ENCODE measurements around the gene EYA2.

The EYA2 gene

DNA sequence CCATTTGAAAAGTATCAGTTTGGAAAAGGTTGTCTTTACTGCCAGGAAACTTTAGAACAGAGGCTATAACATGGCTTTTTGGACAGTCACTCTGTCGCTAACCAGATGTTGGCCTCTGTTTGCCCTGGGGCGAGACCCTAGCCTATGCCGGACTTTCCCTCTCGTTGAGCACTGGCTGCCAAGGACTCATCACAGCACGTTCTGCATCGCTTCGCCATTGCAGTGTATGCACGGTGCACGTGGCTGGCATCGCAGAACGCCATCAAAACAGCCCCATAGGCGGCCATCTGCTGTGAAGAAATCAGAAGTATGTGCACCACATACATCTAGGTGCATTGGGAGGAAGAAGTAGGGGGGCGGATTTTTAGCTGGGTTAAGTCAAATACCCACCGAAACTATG, 156.4 kb downstream of the EYA2 start:
- Histone ChIP-seq H3K27ac (no peak overlapping the region), H3K36me3 (ENCODE audit: insufficient read depth, low read length) (no peaks in the 10 kb centered on the region), H3K9me3 (ENCODE audit: low read depth, low read length) (no peaks in the 10 kb centered on the region), H3K9ac (ENCODE audit: insufficient read length) (no peak overlapping the region), H3K4me3 (no peak overlapping the region)
- TF ChIP-seq FOXP2 (optimal IDR thresholded peaks at IDR 0.05; ENCODE audit: control extremely low read depth, extremely low read length, insufficient read depth) (no peak), EZH2 (IDR thresholded peaks at IDR 0.05) (no peak), POLR2AphosphoS5 (IDR thresholded peaks at IDR 0.05; ENCODE audit: borderline replicate concordance, low read depth, low read length) (no peak)
- no peak for DNase-seq (ENCODE audit: low read depth, low spot score)

DNA sequence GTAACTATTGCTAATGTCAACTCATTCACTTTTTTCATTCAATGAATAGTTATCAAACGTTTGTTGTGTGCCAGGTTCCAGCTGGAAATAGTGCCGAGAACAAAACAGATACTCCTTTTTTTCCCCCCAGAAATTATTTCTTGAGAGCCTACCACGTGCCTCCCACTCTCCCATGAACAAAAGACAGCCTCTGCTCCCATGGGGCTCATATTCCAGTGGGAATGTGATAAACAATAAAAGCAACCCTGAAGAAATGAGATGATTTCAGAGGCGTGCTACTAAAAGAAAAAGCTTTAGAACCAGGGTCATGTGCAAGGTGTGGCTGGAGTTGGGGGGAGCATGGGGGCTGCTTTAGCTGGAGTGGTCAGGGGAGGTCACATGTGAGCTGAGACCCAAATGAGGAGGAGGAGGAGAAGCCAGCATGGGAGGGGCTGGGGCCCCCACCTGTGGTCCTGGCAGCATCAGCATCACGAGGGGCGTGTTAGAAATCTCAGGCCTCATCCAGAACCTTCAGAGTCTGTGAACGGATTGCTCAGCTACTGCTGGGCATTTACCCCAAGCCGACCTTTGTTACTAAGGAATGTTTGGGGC, 157.4 kb downstream of the EYA2 start:
- no peak for DNase-seq (ENCODE audit: low read depth, low spot score)

DNA sequence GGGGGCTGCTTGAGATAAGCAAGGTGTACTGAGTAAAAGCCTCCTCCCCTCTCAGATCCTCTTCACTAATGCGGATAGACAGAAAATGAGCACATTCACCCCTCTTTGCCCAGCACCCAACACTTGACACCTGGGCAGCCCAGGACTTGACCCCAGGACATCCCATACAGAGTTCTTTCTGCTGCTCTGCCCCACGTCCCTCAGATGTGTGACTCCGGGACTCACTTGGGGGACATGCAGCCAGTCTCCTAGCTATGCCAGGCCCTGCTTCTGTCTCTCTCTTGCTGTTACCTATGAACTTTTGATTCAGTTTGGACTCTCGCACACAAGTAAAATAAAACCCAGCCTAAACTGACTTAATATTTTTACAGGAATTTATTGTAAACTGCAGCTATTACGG, 159.9 kb downstream of the EYA2 start:
- Histone ChIP-seq H3K27ac (no peak overlapping the region), H3K4me3 (no peak overlapping the region), H3K9me3 (ENCODE audit: low read depth, low read length) (no peaks in the 10 kb centered on the region), H3K9ac (ENCODE audit: insufficient read length) (no peak overlapping the region), H3K36me3 (ENCODE audit: insufficient read depth, low read length) (no peaks in the 10 kb centered on the region)
- TF ChIP-seq FOXP2 (optimal IDR thresholded peaks at IDR 0.05; ENCODE audit: control extremely low read depth, extremely low read length, insufficient read depth): no peak
- DNase-seq (ENCODE audit: low read depth, low spot score): no peak

More for the DNA sequence above, 157.4 kb downstream of the EYA2 start:
- Histone ChIP-seq H3K9me3 (ENCODE audit: low read depth, low read length) (no peaks in the 10 kb centered on the region), H3K9ac (ENCODE audit: insufficient read length) (no peak overlapping the region), H3K4me3 (no peak overlapping the region), H3K27ac (no peak overlapping the region), H3K36me3 (ENCODE audit: insufficient read depth, low read length) (no peaks in the 10 kb centered on the region)
- TF ChIP-seq FOXP2 (optimal IDR thresholded peaks at IDR 0.05; ENCODE audit: control extremely low read depth, extremely low read length, insufficient read depth) (no peak), EZH2 (IDR thresholded peaks at IDR 0.05) (no peak), POLR2AphosphoS5 (IDR thresholded peaks at IDR 0.05; ENCODE audit: borderline replicate concordance, low read depth, low read length) (no peak)

DNA sequence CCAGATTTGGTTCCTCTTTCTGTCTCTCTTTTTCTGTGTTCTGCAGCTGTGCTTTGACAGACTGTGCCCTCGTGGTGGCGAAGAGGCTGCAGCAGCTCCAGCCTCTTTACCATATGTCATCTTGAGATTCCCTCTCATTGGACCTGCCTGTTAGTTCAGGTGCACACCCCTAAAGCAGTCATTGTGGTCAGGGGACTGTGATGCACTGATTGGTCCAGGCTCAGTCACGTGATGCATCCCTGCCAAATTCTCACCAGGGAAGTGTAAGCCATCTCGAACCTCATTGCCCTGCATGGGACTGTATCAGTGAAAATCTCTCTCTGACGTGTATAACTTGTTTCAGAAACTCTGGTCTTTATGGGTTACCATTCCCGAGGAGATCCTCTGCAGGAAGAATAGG, 160.3 kb downstream of the EYA2 start:
- no peak overlapping the region for H3K4me3 ChIP-seq
- no peaks in the 10 kb centered on the region for H3K36me3 ChIP-seq (ENCODE audit: insufficient read depth, low read length)
- no peak for DNase-seq (ENCODE audit: low read depth, low spot score)
- no peak overlapping the region for H3K27ac ChIP-seq
- no peak overlapping the region for H3K9ac ChIP-seq (ENCODE audit: insufficient read length)
- H3K9me3 ChIP-seq (ENCODE audit: low read depth, low read length): no peaks in the 10 kb centered on the region
- TF ChIP-seq POLR2AphosphoS5 (IDR thresholded peaks at IDR 0.05; ENCODE audit: borderline replicate concordance, low read depth, low read length): no peak
- TF ChIP-seq FOXP2 (optimal IDR thresholded peaks at IDR 0.05; ENCODE audit: control extremely low read depth, extremely low read length, insufficient read depth): no peak
- TF ChIP-seq EZH2 (IDR thresholded peaks at IDR 0.05): no peak

DNA sequence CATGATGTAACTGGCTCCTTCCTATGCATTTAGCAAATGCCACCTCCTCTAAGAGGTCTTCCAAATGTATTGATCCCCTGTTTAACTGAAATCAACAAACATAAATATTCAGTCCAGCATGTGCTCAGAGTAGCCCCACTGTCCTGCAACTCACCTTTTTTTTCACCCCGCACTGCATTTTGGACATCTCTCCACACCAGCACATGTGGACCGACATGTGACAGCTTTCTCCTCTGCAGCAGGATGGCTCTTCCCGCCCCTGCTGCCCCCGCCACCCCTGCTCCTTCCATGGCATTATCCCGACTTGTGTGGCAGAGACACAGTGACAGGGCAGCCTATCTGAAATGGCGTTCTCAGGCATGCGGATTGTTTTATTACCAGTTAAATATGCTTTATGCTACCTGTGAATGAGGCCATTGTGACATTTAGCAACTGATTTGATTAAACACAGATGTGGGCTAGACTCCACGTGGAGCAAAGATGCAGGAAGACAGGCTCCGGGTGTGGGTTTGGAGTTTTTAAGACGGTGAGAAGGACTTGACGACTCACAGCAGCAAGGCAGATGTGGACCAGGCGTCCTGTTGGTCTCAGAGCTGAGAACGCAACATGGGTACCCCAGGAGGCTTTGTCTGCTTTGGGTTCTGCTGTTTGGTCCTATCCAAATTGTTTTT, 161.2 kb downstream of the EYA2 start:
- H3K36me3 ChIP-seq (ENCODE audit: insufficient read depth, low read length): no peaks in the 10 kb centered on the region
- no peaks in the 10 kb centered on the region for H3K9me3 ChIP-seq (ENCODE audit: low read depth, low read length)
- no peak for DNase-seq (ENCODE audit: low read depth, low spot score)
- no peak overlapping the region for H3K9ac ChIP-seq (ENCODE audit: insufficient read length)
- H3K27ac ChIP-seq: peak overlapping the region; percentile 79
- H3K4me3 ChIP-seq: no peak overlapping the region
- no peak for TF ChIP-seq POLR2AphosphoS5 (IDR thresholded peaks at IDR 0.05; ENCODE audit: borderline replicate concordance, low read depth, low read length)
- no peak for TF ChIP-seq FOXP2 (optimal IDR thresholded peaks at IDR 0.05; ENCODE audit: control extremely low read depth, extremely low read length, insufficient read depth)
- TF ChIP-seq EZH2 (IDR thresholded peaks at IDR 0.05): no peak

DNA sequence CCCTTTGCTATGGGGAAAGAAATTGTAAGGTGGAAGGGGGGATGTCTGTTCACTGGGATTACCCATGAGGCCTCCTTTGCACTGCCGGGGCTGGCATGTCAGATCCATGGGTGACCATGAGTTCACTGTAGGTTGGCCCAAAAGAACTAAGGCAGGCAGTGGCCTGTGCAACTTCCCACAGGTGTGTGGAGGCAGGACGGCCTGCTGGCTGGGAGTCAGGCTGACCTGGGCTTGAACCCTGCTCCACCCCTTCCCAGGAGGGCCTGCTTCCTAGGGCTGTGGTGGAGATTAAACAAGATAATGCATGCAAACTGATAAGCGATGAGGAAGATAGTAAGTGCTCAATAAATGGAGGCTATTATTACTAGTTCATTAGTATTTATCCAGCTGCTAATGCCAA, 163.0 kb downstream of the EYA2 start:
- H3K9me3 ChIP-seq (ENCODE audit: low read depth, low read length): no peaks in the 10 kb centered on the region
- TF ChIP-seq EZH2 (IDR thresholded peaks at IDR 0.05): no peak
- no peak for TF ChIP-seq FOXP2 (optimal IDR thresholded peaks at IDR 0.05; ENCODE audit: control extremely low read depth, extremely low read length, insufficient read depth)
- TF ChIP-seq POLR2AphosphoS5 (IDR thresholded peaks at IDR 0.05; ENCODE audit: borderline replicate concordance, low read depth, low read length): no peak
- no peak overlapping the region for H3K4me3 ChIP-seq
- H3K9ac ChIP-seq (ENCODE audit: insufficient read length): no peak overlapping the region
- no peak for DNase-seq (ENCODE audit: low read depth, low spot score)
- peak overlapping the region; percentile 67; the same call in 1 of the 2 replicates for H3K27ac ChIP-seq
- no peaks in the 10 kb centered on the region for H3K36me3 ChIP-seq (ENCODE audit: insufficient read depth, low read length)

DNA sequence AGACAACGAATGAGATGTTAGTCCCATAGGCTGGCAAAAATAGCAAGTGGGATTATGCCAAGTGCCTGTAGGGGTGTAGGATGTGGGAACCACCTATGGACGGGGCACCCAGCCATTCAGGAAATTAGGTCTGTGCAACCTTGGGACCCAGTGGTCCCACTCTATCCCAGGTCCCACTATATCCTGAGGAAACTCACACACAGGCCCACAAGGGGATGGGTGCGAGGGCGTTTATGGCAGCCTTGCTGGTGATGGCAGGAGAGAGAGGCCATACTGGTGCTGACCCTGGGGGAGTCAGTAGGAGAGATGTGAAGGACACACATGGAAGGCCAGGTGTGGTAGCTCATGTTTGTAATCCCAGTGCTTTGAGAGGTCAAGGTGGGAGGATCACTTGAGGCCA, 163.6 kb downstream of the EYA2 start:
- DNase-seq (ENCODE audit: low read depth, low spot score): no peak
- Histone ChIP-seq H3K36me3 (ENCODE audit: insufficient read depth, low read length) (no peaks in the 10 kb centered on the region), H3K4me3 (no peak overlapping the region), H3K27ac (no peak overlapping the region), H3K9ac (ENCODE audit: insufficient read length) (no peak overlapping the region), H3K9me3 (ENCODE audit: low read depth, low read length) (no peaks in the 10 kb centered on the region)
- no peak for TF ChIP-seq EZH2 (IDR thresholded peaks at IDR 0.05)
- TF ChIP-seq POLR2AphosphoS5 (IDR thresholded peaks at IDR 0.05; ENCODE audit: borderline replicate concordance, low read depth, low read length): no peak
- TF ChIP-seq FOXP2 (optimal IDR thresholded peaks at IDR 0.05; ENCODE audit: control extremely low read depth, extremely low read length, insufficient read depth): no peak

DNA sequence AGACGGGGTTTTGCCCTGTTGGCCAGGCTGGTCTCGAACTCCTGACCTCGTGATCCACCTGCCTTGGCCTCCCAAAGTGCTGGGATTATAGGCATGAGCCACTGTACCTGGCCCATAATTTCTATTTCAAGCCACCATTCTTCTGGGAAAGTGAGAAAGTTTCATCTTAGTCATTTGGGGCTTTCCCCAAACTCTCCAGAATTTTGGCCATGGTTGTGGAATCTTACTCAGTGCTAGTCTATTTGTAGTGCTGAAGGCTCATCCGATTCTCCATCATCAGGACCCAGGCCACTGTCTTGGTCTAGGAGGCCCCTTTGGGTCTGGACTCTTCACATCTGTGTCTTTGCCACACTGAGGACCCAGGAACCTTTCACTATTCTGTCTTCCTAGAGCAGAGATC, 164.9 kb downstream of the EYA2 start:
- Histone ChIP-seq H3K9me3 (ENCODE audit: low read depth, low read length) (no peaks in the 10 kb centered on the region), H3K4me3 (no peak overlapping the region), H3K9ac (ENCODE audit: insufficient read length) (no peak overlapping the region), H3K36me3 (ENCODE audit: insufficient read depth, low read length) (no peaks in the 10 kb centered on the region), H3K27ac (no peak overlapping the region)
- TF ChIP-seq EZH2 (IDR thresholded peaks at IDR 0.05): no peak
- no peak for TF ChIP-seq FOXP2 (optimal IDR thresholded peaks at IDR 0.05; ENCODE audit: control extremely low read depth, extremely low read length, insufficient read depth)
- TF ChIP-seq POLR2AphosphoS5 (IDR thresholded peaks at IDR 0.05; ENCODE audit: borderline replicate concordance, low read depth, low read length): no peak
- no peak for DNase-seq (ENCODE audit: low read depth, low spot score)

DNA sequence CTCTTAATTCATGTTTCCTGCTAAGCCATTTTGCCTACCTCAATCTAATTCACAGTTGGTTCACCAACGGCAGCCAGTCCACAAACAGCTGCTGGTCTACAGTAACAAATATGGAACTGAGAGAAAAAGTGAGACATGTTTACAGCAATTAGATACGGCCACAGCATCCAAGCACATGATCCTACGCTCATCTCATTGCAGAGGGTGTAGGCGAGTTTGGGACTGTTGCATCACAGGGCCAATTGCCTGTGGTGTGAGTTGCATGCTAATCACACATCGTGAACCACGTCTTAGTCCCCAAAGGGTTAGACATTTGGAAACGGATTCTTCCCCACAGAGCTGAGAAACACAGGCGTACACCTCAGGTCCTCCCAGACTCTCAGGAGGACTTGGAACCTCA, 166.9 kb downstream of the EYA2 start:
- TF ChIP-seq FOXP2 (optimal IDR thresholded peaks at IDR 0.05; ENCODE audit: control extremely low read depth, extremely low read length, insufficient read depth): no peak
- no peak for TF ChIP-seq EZH2 (IDR thresholded peaks at IDR 0.05)
- no peak for TF ChIP-seq POLR2AphosphoS5 (IDR thresholded peaks at IDR 0.05; ENCODE audit: borderline replicate concordance, low read depth, low read length)
- H3K36me3 ChIP-seq (ENCODE audit: insufficient read depth, low read length): no peaks in the 10 kb centered on the region
- H3K27ac ChIP-seq: no peak overlapping the region
- no peak overlapping the region for H3K4me3 ChIP-seq
- H3K9me3 ChIP-seq (ENCODE audit: low read depth, low read length): no peaks in the 10 kb centered on the region
- no peak overlapping the region for H3K9ac ChIP-seq (ENCODE audit: insufficient read length)
- DNase-seq (ENCODE audit: low read depth, low spot score): no peak

All from SK-N-MC (cell line).